ENCODE data around the gene AJAP1. TPM values are rescaled to one million over a fixed set of nuclear protein-coding genes. Genes with fewer than 3 reads are reported as not detected.

AJAP1 gene
- total RNA-seq, 4 donors from 2014 or later: under 0.01 to 0.21 (median 0.10) TPM

- Histone ChIP-seq H3K27ac (no peak overlapping the region), H3K9me3 (peaks cover 0 to 35% (median 0%) of the 10 kb centered on the region in 4 donors), H3K27me3 (no peaks in the 10 kb centered on the region), H3K4me1 (no peaks in the 10 kb centered on the region), H3K36me3 (no peaks in the 10 kb centered on the region), H3K4me3 (no peak overlapping the region)
- no peak for DNase-seq (ENCODE audit: low spot score in 2 of 2)
- TF ChIP-seq EP300 (IDR thresholded peaks at IDR 0.05) (no peak), POLR2A (IDR thresholded peaks at IDR 0.05) (no peak)
- TF ChIP-seq, protein P1, sequence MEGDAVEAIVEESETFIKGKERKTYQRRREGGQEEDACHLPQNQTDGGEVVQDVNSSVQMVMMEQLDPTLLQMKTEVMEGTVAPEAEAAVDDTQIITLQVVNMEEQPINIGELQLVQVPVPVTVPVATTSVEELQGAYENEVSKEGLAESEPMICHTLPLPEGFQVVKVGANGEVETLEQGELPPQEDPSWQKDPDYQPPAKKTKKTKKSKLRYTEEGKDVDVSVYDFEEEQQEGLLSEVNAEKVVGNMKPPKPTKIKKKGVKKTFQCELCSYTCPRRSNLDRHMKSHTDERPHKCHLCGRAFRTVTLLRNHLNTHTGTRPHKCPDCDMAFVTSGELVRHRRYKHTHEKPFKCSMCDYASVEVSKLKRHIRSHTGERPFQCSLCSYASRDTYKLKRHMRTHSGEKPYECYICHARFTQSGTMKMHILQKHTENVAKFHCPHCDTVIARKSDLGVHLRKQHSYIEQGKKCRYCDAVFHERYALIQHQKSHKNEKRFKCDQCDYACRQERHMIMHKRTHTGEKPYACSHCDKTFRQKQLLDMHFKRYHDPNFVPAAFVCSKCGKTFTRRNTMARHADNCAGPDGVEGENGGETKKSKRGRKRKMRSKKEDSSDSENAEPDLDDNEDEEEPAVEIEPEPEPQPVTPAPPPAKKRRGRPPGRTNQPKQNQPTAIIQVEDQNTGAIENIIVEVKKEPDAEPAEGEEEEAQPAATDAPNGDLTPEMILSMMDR (IDR thresholded peaks at IDR 0.05): no peak
- 60 to 67% methylated on average over 2 of the region's 2 CpGs for WGBS, 2 donors
Measured at GRCh38 chr1:4754816-4755215, 100.4 kb downstream of the AJAP1 start.

DNA sequence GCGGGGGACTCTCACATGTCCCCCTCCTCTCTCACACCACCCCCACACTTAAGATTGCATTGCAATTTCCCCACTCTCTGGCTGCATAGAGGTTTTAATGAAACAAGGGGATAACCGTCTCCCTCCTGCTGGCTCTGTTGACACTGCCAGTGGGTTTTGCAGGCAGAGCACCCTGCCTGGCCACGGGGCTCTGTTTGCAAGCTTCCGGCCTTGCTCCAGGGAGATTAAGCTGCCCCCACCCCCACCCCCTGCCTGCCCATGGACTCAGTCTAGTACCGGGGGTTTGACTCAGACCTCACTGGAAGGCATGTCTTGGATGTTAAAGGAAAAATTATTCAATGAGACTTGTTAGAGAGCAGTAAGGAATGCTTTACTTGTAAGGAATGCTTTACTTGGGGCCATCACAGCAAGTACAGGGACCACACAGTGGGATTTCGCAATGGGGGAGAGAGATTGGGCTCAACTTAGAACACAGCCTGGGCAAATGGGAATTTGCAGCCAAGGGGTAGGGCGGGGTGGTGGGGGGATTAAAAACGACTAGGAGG is 101.0 kb downstream of the AJAP1 start:
- Histone ChIP-seq H3K36me3 (no peaks in the 10 kb centered on the region), H3K4me1 (no peaks in the 10 kb centered on the region), H3K27me3 (no peaks in the 10 kb centered on the region), H3K9me3 (peaks cover 0 to 35% (median 0%) of the 10 kb centered on the region in 4 donors), H3K4me3 (no peak overlapping the region), H3K27ac (no peak overlapping the region)
- no peak for DNase-seq (ENCODE audit: low spot score in 2 of 2)
- TF ChIP-seq, protein P1 (IDR thresholded peaks at IDR 0.05): no peak
- TF ChIP-seq POLR2A (IDR thresholded peaks at IDR 0.05) (no peak), EP300 (IDR thresholded peaks at IDR 0.05) (no peak)
- WGBS, 2 donors: 21 to 24% methylated on average over 8 of the region's 8 CpGs

DNA sequence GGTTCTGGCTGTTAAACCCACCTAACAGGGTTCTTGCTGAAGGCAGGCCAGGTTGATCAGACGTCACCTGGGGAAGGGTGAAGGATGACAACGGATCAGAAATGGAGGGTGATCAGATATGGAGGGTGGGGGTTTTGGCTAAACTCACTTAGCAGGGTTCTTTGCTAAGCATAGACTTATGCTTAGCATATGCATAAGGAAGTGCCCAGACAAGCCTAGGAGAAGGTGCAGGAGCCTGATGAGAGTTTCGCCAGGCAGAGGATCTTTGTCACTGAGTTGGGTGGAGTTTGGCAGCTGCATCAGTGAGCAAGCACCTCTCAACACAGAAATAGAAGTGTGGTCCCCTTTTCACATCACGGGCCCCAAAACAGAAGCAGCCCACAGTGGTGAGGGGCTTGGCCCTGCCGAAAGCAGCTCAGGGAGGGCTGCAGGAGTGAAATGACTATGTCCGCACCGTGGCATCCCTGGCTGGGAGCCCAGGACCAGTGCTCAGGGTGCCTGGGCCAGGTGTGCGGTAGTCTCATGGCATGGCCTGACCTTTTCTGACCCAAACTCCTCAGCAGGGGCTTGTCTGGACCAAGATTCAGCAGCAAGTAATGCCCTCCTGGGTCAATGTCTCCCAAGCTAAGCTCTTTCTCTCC is 101.6 kb downstream of the AJAP1 start:
- Histone ChIP-seq H3K27me3 (no peaks in the 10 kb centered on the region), H3K36me3 (no peaks in the 10 kb centered on the region), H3K4me3 (no peak overlapping the region), H3K27ac (no peak overlapping the region), H3K9me3 (peaks cover 0 to 35% (median 0%) of the 10 kb centered on the region in 4 donors), H3K4me1 (no peaks in the 10 kb centered on the region)
- 72 to 84% methylated on average over 8 of the region's 8 CpGs for WGBS, 2 donors
- TF ChIP-seq EP300 (IDR thresholded peaks at IDR 0.05) (no peak), POLR2A (IDR thresholded peaks at IDR 0.05) (no peak)
- TF ChIP-seq, protein P1 (IDR thresholded peaks at IDR 0.05): no peak
- no peak for DNase-seq (ENCODE audit: low spot score in 2 of 2)

- peaks cover 0 to 35% (median 0%) of the 10 kb centered on the region in 4 donors for H3K9me3 ChIP-seq
- 76 to 79% methylated on average over 8 to 10 of the region's 10 CpGs for WGBS, 2 donors
- no peaks in the 10 kb centered on the region for H3K4me1 ChIP-seq
- no peak for DNase-seq (ENCODE audit: low spot score in 2 of 2)
- TF ChIP-seq POLR2A (IDR thresholded peaks at IDR 0.05): no peak
- TF ChIP-seq, protein P1 (IDR thresholded peaks at IDR 0.05): no peak
- no peak for TF ChIP-seq EP300 (IDR thresholded peaks at IDR 0.05)
- H3K4me3 ChIP-seq: no peak overlapping the region
- no peaks in the 10 kb centered on the region for H3K27me3 ChIP-seq
- no peak overlapping the region for H3K27ac ChIP-seq
- no peaks in the 10 kb centered on the region for H3K36me3 ChIP-seq
Measured at GRCh38 chr1:4756851-4757580, 102.6 kb downstream of the AJAP1 start.

DNA sequence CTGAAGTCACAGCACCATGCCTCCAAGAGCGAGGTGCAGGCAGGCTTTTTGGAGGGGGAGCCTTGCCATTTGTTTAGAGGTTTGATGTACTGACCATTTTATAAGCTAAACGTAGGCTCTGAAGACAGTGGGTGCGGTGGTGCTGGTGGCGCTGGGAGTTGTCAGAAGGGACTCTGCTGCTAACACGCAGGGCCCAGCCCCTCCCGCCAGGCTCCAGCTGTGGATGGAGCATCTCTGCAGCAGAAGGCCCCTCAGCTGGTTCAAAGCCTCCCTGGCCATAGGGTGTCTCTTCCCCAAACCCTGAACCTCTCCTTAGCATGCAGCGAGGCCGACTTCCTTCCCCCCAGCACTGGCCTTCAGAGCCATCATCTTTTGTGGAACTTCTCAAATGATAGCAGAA is 105.3 kb downstream of the AJAP1 start:
- peaks cover 0 to 23% (median 0%) of the 10 kb centered on the region in 4 donors for H3K9me3 ChIP-seq
- TF ChIP-seq POLR2A (IDR thresholded peaks at IDR 0.05): no peak
- TF ChIP-seq EP300 (IDR thresholded peaks at IDR 0.05): no peak
- TF ChIP-seq, protein P1 (IDR thresholded peaks at IDR 0.05): no peak
- H3K4me1 ChIP-seq: no peaks in the 10 kb centered on the region
- 86 to 89% methylated on average over 8 of the region's 8 CpGs for WGBS, 2 donors
- DNase-seq (ENCODE audit: low spot score in 2 of 2): no peak
- no peaks in the 10 kb centered on the region for H3K27me3 ChIP-seq
- no peak overlapping the region for H3K27ac ChIP-seq
- H3K36me3 ChIP-seq: no peaks in the 10 kb centered on the region
- no peak overlapping the region for H3K4me3 ChIP-seq
